ENCODE results near the gene ETS2. TPM values are rescaled to one million over a fixed set of nuclear protein-coding genes. Genes with fewer than 3 reads are reported as not detected.

ETS2 gene
- polyA plus RNA-seq, 1 donor (not counting 4 experiments of a cell fraction or from before 2014, with no cell fraction given), result 58.5 TPM

- Histone ChIP-seq H3K27ac (ENCODE audit: control insufficient read depth, insufficient read depth, low read length) (peak overlapping the region; percentile 67), H3K79me2 (ENCODE audit: control insufficient read depth, insufficient read depth, low read length) (no peaks in the 10 kb centered on the region), H3K36me3 (ENCODE audit: control insufficient read depth in 2 of 2, extremely low read depth in 1 of 2, insufficient read depth in 2 of 2, low read length in 2 of 2) (no peaks in the 10 kb centered on the region), H3K9me1 (ENCODE audit: control insufficient read depth, extremely low read depth, insufficient read depth, low read length) (no peaks in the 10 kb centered on the region), H4K20me1 (ENCODE audit: control insufficient read depth, extremely low read depth, insufficient read depth, low read length) (no peaks in the 10 kb centered on the region), H2AFZ (ENCODE audit: control insufficient read depth, low read length) (no peak overlapping the region), H3K4me3 (ENCODE audit: control insufficient read depth in 2 of 3, extremely low read depth in 1 of 3, insufficient read depth in 2 of 3, low read depth in 1 of 3, low read length in 3 of 3) (no peak overlapping the region), H3K27me3 (ENCODE audit: control insufficient read depth, extremely low read depth, insufficient read depth, low read length) (no peaks in the 10 kb centered on the region), H3K9ac (ENCODE audit: control insufficient read depth, extremely low read depth, insufficient read depth, low read length) (no peak overlapping the region), H3K9me3 (ENCODE audit: control insufficient read depth, low read depth, low read length) (peaks cover 9% of the 10 kb centered on the region), H3K4me2 (ENCODE audit: control insufficient read depth, extremely low read depth, insufficient read depth, low read depth, low read length) (no peak overlapping the region), H3K4me1 (ENCODE audit: control insufficient read depth, extremely low read depth, insufficient read depth, low read length) (peaks cover 6% of the 10 kb centered on the region)
- DNase-seq (ENCODE audit: low read depth, low spot score), result no peak
- dilution Hi-C loops (cut with MboI; ENCODE audit: extremely low pct_ligation_motif_present, low sequenced_read_pairs), result no loop called here
- TF ChIP-seq EZH2 (IDR thresholded peaks at IDR 0.05; ENCODE audit: low read length) (no peak), CTCF (optimal IDR thresholded peaks at IDR 0.05 in 1 of 3, IDR thresholded peaks at IDR 0.05 in 1 of 3, conservative IDR thresholded peaks at IDR 0.05 in 1 of 3; ENCODE audit: extremely low read depth in 1 of 3, insufficient read depth in 2 of 3, low read length in 3 of 3) (no peak)
- no peak for FAIRE-seq
Measured at GRCh38 chr21:38780879-38781278, 24.9 kb upstream of the ETS2 start.

- H3K79me2 ChIP-seq (ENCODE audit: control insufficient read depth, insufficient read depth, low read length), result no peaks in the 10 kb centered on the region
- no peak overlapping the region for H3K9ac ChIP-seq (ENCODE audit: control insufficient read depth, extremely low read depth, insufficient read depth, low read length)
- H3K9me1 ChIP-seq (ENCODE audit: control insufficient read depth, extremely low read depth, insufficient read depth, low read length), result no peaks in the 10 kb centered on the region
- H3K36me3 ChIP-seq (ENCODE audit: control insufficient read depth in 2 of 2, extremely low read depth in 1 of 2, insufficient read depth in 2 of 2, low read length in 2 of 2), result no peaks in the 10 kb centered on the region
- no peaks in the 10 kb centered on the region for H3K27me3 ChIP-seq (ENCODE audit: control insufficient read depth, extremely low read depth, insufficient read depth, low read length)
- H3K4me2 ChIP-seq (ENCODE audit: control insufficient read depth, extremely low read depth, insufficient read depth, low read depth, low read length), result no peak overlapping the region
- no peak overlapping the region for H3K27ac ChIP-seq (ENCODE audit: control insufficient read depth, insufficient read depth, low read length)
- H3K4me1 ChIP-seq (ENCODE audit: control insufficient read depth, extremely low read depth, insufficient read depth, low read length), result peaks cover 22% of the 10 kb centered on the region
- H3K4me3 ChIP-seq (ENCODE audit: control insufficient read depth in 2 of 3, extremely low read depth in 1 of 3, insufficient read depth in 2 of 3, low read depth in 1 of 3, low read length in 3 of 3), result no peak overlapping the region
- no peaks in the 10 kb centered on the region for H4K20me1 ChIP-seq (ENCODE audit: control insufficient read depth, extremely low read depth, insufficient read depth, low read length)
- dilution Hi-C loops (cut with MboI; ENCODE audit: extremely low pct_ligation_motif_present, low sequenced_read_pairs), result no loop called here
- H2AFZ ChIP-seq (ENCODE audit: control insufficient read depth, low read length), result no peak overlapping the region
- FAIRE-seq (no peak), DNase-seq (ENCODE audit: low read depth, low spot score) (no peak)
- peaks cover 6% of the 10 kb centered on the region for H3K9me3 ChIP-seq (ENCODE audit: control insufficient read depth, low read depth, low read length)
- TF ChIP-seq EZH2 (IDR thresholded peaks at IDR 0.05; ENCODE audit: low read length) (no peak), CTCF (optimal IDR thresholded peaks at IDR 0.05 in 1 of 3, IDR thresholded peaks at IDR 0.05 in 1 of 3, conservative IDR thresholded peaks at IDR 0.05 in 1 of 3; ENCODE audit: extremely low read depth in 1 of 3, insufficient read depth in 2 of 3, low read length in 3 of 3) (no peak)
Measured at GRCh38 chr21:38784458-38785266, 21.1 kb upstream of the ETS2 start.
